Erythroblast (primary cell): ENCODE results near the gene PLCL2.

Experiments
- DNase-seq, 2 experiments: peaks; one replicate each; lab custom pipeline; 2025; lab: John Stamatoyannopoulos, UW
- GATA1 ChIP-seq: IDR thresholded peaks from 2 replicates; pipeline ENCODE4 v1.6.1; 2011; ENCODE audit warnings: low read depth, mild to moderate bottlenecking, control low read depth, low read length, moderate library complexity
- POLR2A ChIP-seq: IDR thresholded peaks from 2 replicates; pipeline ENCODE4 v1.6.1; 2011; ENCODE audit warnings: mild to moderate bottlenecking, low read length

Gene PLCL2

DNA sequence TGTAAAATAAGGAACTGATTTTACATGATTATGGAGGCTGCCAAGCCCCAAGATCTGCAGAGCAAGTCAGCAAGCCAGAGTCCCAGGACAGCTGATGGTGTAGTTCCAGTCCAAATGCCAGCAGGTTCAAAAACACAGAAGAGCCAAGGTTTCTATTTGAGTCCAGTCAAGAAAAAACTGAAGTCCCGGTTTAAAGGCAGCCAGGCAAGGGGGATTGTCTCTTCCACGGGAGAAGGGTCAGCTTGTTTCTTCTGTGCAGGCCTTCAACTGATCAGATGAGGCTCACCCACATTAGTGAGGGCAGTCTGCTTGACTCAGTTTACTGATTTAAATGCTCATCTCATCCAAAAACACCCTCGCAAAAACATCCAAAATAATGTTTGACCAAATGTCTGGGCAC lies 246.2 kb downstream of the PLCL2 start:
- no peak for DNase-seq
- TF ChIP-seq POLR2A: no peak
- no peak for TF ChIP-seq GATA1

- no peak for DNase-seq
- TF ChIP-seq GATA1 (no peak), POLR2A (no peak)
Measured at GRCh38 chr3:17132286-17133115, 247.7 kb downstream of the PLCL2 start.

GRCh38 chr3:17133632-17134545 lies 249.1 kb downstream of the PLCL2 start:
- no peak for DNase-seq
- TF ChIP-seq POLR2A (no peak), GATA1 (no peak)

- no peak for TF ChIP-seq GATA1
- TF ChIP-seq POLR2A: no peak
- no peak for DNase-seq
Measured at GRCh38 chr3:17135696-17136095, 250.9 kb downstream of the PLCL2 start.

DNA sequence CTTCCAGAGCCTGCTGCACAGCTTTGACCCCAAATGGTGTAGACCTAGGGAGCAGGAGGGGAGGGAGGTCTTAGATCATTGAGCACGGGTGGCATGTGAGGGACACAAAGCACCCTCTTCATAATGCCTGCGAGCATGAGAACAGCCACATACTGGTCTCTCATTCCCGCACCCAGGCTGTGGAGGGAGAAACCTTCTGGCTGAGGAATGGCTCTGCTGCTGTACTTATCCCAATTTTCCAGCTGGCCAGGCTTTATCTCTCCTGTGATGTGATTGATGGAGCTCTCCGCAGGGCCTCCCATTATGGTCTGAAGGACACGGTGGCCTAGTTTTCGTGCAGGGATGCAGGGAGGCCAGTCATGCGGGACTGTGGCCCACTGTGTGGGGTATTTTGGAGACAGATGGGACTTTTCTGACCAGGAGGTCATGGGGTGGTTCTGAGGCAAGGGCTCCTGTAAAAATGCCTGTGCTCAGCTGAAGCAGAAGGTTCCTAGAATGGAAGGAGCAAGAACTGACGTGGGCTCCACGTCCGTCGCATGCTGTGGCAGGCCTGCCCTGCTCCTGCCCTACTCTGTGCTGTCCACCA lies 251.5 kb downstream of the PLCL2 start:
- DNase-seq: no peak
- TF ChIP-seq POLR2A (no peak), GATA1 (no peak)

GRCh38 chr3:17137321-17137826 lies 252.6 kb downstream of the PLCL2 start:
- TF ChIP-seq POLR2A: no peak
- TF ChIP-seq GATA1: no peak
- no peak for DNase-seq

- TF ChIP-seq GATA1: no peak
- DNase-seq: no peak
Measured at GRCh38 chr3:17138246-17139039, 253.7 kb downstream of the PLCL2 start.
